ENCODE results near the gene CRHBP.
"Not testable (repeated sequence)": the region's sequence is repeated elsewhere in the genome, so short reads cannot be mapped to it uniquely, and the experiment has no call there.

Gene CRHBP

GRCh38 chr5:76994337-76994736 is 41.5 kb downstream of the CRHBP start:
- H3K4me3 ChIP-seq (replicated peaks; ENCODE audit: low read depth, low read length): no peak overlapping the region
- H3K27me3 ChIP-seq (replicated peaks; ENCODE audit: control insufficient read depth, insufficient read depth, low read length): no peaks in the 10 kb centered on the region
- no peak for DNase-seq (ENCODE audit: extremely low read depth, insufficient read length)
- TF ChIP-seq CTCF (IDR thresholded peaks at IDR 0.05; ENCODE audit: insufficient read depth, low read length, poor library complexity, severe bottlenecking): no peak
- H3K36me3 ChIP-seq (ENCODE audit: control insufficient read depth, insufficient read depth, low read length): no peaks in the 10 kb centered on the region

- H3K4me3 ChIP-seq (replicated peaks; ENCODE audit: low read depth, low read length); DNase-seq (ENCODE audit: extremely low read depth, insufficient read length); H3K36me3 ChIP-seq (ENCODE audit: control insufficient read depth, insufficient read depth, low read length); H3K27me3 ChIP-seq (replicated peaks; ENCODE audit: control insufficient read depth, insufficient read depth, low read length): not testable (repeated sequence)
Measured at GRCh38 chr5:76998251-76998650, 45.4 kb downstream of the CRHBP start.

GRCh38 chr5:76999451-76999850 is 46.6 kb downstream of the CRHBP start:
- no peaks in the 10 kb centered on the region for H3K36me3 ChIP-seq (ENCODE audit: control insufficient read depth, insufficient read depth, low read length)
- DNase-seq (ENCODE audit: extremely low read depth, insufficient read length): no peak
- no peaks in the 10 kb centered on the region for H3K27me3 ChIP-seq (replicated peaks; ENCODE audit: control insufficient read depth, insufficient read depth, low read length)
- no peak overlapping the region for H3K4me3 ChIP-seq (replicated peaks; ENCODE audit: low read depth, low read length)
- no peak for TF ChIP-seq CTCF (IDR thresholded peaks at IDR 0.05; ENCODE audit: insufficient read depth, low read length, poor library complexity, severe bottlenecking)

- no peak for DNase-seq (ENCODE audit: extremely low read depth, insufficient read length)
- H3K27me3 ChIP-seq (replicated peaks; ENCODE audit: control insufficient read depth, insufficient read depth, low read length): no peaks in the 10 kb centered on the region
- H3K36me3 ChIP-seq (ENCODE audit: control insufficient read depth, insufficient read depth, low read length): no peaks in the 10 kb centered on the region
- TF ChIP-seq CTCF (IDR thresholded peaks at IDR 0.05; ENCODE audit: insufficient read depth, low read length, poor library complexity, severe bottlenecking): no peak
- H3K4me3 ChIP-seq (replicated peaks; ENCODE audit: low read depth, low read length): no peak overlapping the region
Measured at GRCh38 chr5:77003246-77003645, 50.4 kb downstream of the CRHBP start.

- no peak for TF ChIP-seq CTCF (IDR thresholded peaks at IDR 0.05; ENCODE audit: insufficient read depth, low read length, poor library complexity, severe bottlenecking)
- Histone ChIP-seq H3K27me3 (replicated peaks; ENCODE audit: control insufficient read depth, insufficient read depth, low read length) (no peaks in the 10 kb centered on the region), H3K4me3 (replicated peaks; ENCODE audit: low read depth, low read length) (no peak overlapping the region), H3K36me3 (ENCODE audit: control insufficient read depth, insufficient read depth, low read length) (no peaks in the 10 kb centered on the region)
- DNase-seq (ENCODE audit: extremely low read depth, insufficient read length): no peak
Measured at GRCh38 chr5:77006124-77006523, 53.3 kb downstream of the CRHBP start.

- H3K36me3 ChIP-seq (ENCODE audit: control insufficient read depth, insufficient read depth, low read length): no peaks in the 10 kb centered on the region
- DNase-seq (ENCODE audit: extremely low read depth, insufficient read length): no peak
- TF ChIP-seq CTCF (IDR thresholded peaks at IDR 0.05; ENCODE audit: insufficient read depth, low read length, poor library complexity, severe bottlenecking): no peak
- H3K27me3 ChIP-seq (replicated peaks; ENCODE audit: control insufficient read depth, insufficient read depth, low read length): no peaks in the 10 kb centered on the region; the same call in 1 of the 2 replicates
- H3K4me3 ChIP-seq (replicated peaks; ENCODE audit: low read depth, low read length): no peak overlapping the region
Measured at GRCh38 chr5:77008413-77008812, 55.6 kb downstream of the CRHBP start.

Data from GM06990 (cell line).